ENCODE results near the gene TKTL1.

TKTL1 gene

DNA sequence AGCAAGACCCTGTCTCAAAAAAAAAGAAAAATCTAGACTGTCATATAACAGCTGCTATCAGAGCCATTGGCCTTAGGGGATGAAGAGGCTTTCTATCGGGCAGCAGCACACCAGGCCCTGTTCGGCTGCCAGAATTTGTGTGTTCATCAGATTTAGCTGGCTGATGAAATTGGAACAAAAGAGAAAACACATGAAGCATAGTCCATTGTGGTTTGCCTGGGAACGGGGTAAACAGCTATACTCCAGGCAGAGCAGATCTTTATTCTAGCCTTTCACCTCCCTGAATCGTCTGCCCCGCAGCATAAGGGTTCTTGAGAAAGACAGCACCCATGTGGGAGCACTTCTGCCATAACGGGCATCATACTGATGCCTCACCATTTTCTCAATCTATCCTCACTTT, 11.6 kb downstream of the TKTL1 start:
- no peaks in the 10 kb centered on the region for H3F3A ChIP-seq (ENCODE audit: low read depth)
- no peaks in the 10 kb centered on the region for H4K20me1 ChIP-seq (ENCODE audit: insufficient read depth, low read length, poor library complexity, severe bottlenecking)
- no peaks in the 10 kb centered on the region for H3K27me3 ChIP-seq (ENCODE audit: insufficient read depth, low read length, poor library complexity, severe bottlenecking)
- TF ChIP-seq CTCF (conservative IDR thresholded peaks at IDR 0.05; ENCODE audit: low read length) (no peak), EZH2phosphoT487 (IDR thresholded peaks at IDR 0.05; ENCODE audit: borderline replicate concordance) (no peak)
- H3K9me3 ChIP-seq (ENCODE audit: insufficient read depth, low read depth, low read length): no peaks in the 10 kb centered on the region
- H3K79me2 ChIP-seq (ENCODE audit: insufficient read depth, low read length): no peaks in the 10 kb centered on the region
- H3K36me3 ChIP-seq (ENCODE audit: insufficient read depth, low read length): no peaks in the 10 kb centered on the region
- H3K4me2 ChIP-seq (ENCODE audit: low read depth, low read length, poor library complexity, severe bottlenecking): no peak overlapping the region
- peaks cover 4% of the 10 kb centered on the region for H3K4me1 ChIP-seq (ENCODE audit: insufficient read depth, low read length, poor library complexity, severe bottlenecking)
- H3K9ac ChIP-seq (ENCODE audit: low read depth, low read length, poor library complexity, severe bottlenecking): no peak overlapping the region
- H3K4me3 ChIP-seq (ENCODE audit: low read length, poor library complexity, severe bottlenecking): no peak overlapping the region
- H2AFZ ChIP-seq (ENCODE audit: low read length): no peak overlapping the region
- no peaks in the 10 kb centered on the region for H3K9me2 ChIP-seq (replicated peaks; ENCODE audit: low read depth, low read length)

- Histone ChIP-seq H3K9me2 (replicated peaks; ENCODE audit: low read depth, low read length) (no peaks in the 10 kb centered on the region), H3K36me3 (ENCODE audit: insufficient read depth, low read length) (no peaks in the 10 kb centered on the region), H3K4me3 (ENCODE audit: low read length, poor library complexity, severe bottlenecking) (no peak overlapping the region), H3F3A (ENCODE audit: low read depth) (no peaks in the 10 kb centered on the region), H3K4me1 (ENCODE audit: insufficient read depth, low read length, poor library complexity, severe bottlenecking) (peaks cover 4% of the 10 kb centered on the region), H3K27me3 (ENCODE audit: insufficient read depth, low read length, poor library complexity, severe bottlenecking) (no peaks in the 10 kb centered on the region), H4K20me1 (ENCODE audit: insufficient read depth, low read length, poor library complexity, severe bottlenecking) (no peaks in the 10 kb centered on the region), H3K4me2 (ENCODE audit: low read depth, low read length, poor library complexity, severe bottlenecking) (peak overlapping the region; percentile 50), H3K9me3 (ENCODE audit: insufficient read depth, low read depth, low read length) (no peaks in the 10 kb centered on the region), H3K79me2 (ENCODE audit: insufficient read depth, low read length) (no peaks in the 10 kb centered on the region), H2AFZ (ENCODE audit: low read length) (peak overlapping the region; percentile 77), H3K9ac (ENCODE audit: low read depth, low read length, poor library complexity, severe bottlenecking) (no peak overlapping the region)
- peak; percentile 68 for TF ChIP-seq CTCF (conservative IDR thresholded peaks at IDR 0.05; ENCODE audit: low read length)
- no peak for TF ChIP-seq EZH2phosphoT487 (IDR thresholded peaks at IDR 0.05; ENCODE audit: borderline replicate concordance)
Observed at GRCh38 chrX:154308108-154308946, 12.7 kb downstream of the TKTL1 start.

DNA sequence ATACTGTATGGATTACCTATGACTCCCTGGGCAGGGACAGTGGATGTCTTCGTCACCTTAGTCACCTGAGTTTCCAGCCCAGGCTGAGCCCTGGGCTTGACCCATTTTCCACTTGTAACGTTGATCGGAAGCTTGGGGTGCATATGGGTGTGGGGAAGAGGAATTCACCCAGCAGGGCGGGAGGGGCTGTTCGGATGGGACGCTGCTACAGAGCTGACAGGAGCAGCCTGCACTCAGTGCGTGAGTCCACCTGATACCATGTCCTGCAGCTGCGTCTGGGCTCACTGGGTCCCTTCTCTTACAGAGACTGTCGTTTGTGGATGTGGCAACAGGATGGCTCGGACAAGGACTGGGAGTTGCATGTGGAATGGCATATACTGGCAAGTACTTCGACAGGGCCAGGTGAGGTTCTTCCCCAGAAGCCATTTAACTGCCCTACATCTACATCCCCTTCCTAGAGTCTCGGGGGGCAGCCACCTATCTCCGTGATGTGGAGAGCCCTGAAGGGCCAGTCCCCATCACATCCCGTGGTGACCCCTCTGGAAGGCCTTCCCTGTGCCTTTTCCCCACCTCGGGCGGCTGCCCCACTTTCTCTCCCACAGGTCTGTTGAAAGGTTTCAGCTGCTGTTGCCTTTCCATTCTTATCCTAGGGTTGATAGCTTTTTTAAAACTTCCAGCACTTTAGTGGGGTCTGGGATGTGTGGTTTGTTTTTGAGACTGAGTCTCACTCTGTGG, 13.6 kb downstream of the TKTL1 start:
- Histone ChIP-seq H3K4me1 (ENCODE audit: insufficient read depth, low read length, poor library complexity, severe bottlenecking) (peaks cover 7% of the 10 kb centered on the region), H3F3A (ENCODE audit: low read depth) (no peaks in the 10 kb centered on the region), H4K20me1 (ENCODE audit: insufficient read depth, low read length, poor library complexity, severe bottlenecking) (no peaks in the 10 kb centered on the region), H3K4me2 (ENCODE audit: low read depth, low read length, poor library complexity, severe bottlenecking) (peak overlapping the region; percentile 50), H3K9me2 (replicated peaks; ENCODE audit: low read depth, low read length) (no peaks in the 10 kb centered on the region), H3K9me3 (ENCODE audit: insufficient read depth, low read depth, low read length) (no peaks in the 10 kb centered on the region), H3K9ac (ENCODE audit: low read depth, low read length, poor library complexity, severe bottlenecking) (no peak overlapping the region), H3K79me2 (ENCODE audit: insufficient read depth, low read length) (no peaks in the 10 kb centered on the region), H3K4me3 (ENCODE audit: low read length, poor library complexity, severe bottlenecking) (no peak overlapping the region), H2AFZ (ENCODE audit: low read length) (no peak overlapping the region), H3K27me3 (ENCODE audit: insufficient read depth, low read length, poor library complexity, severe bottlenecking) (no peaks in the 10 kb centered on the region), H3K36me3 (ENCODE audit: insufficient read depth, low read length) (no peaks in the 10 kb centered on the region)
- no peak for TF ChIP-seq EZH2phosphoT487 (IDR thresholded peaks at IDR 0.05; ENCODE audit: borderline replicate concordance)
